ENCODE measurements around the gene ATP8B3.

ATP8B3 gene

GRCh38 chr19:1785310-1785709, 26.8 kb downstream of the ATP8B3 start:
- ChIA-PET POLR2A (no interaction called here), CTCF (interaction anchor here (0.6 to 1.8 kb wide), 3 partner anchors 10 to 41 kb away, joined by 3 to 5 read pairs (median 3); no protein-coding TSS in a partner anchor)
- Histone ChIP-seq H3K4me3 (ENCODE audit: low read depth, low read length) (no peak overlapping the region), H3K9me3 (ENCODE audit: control insufficient read depth, insufficient read depth, low read depth, low read length) (no peaks in the 10 kb centered on the region), H3K36me3 (ENCODE audit: control insufficient read depth in 2 of 2, insufficient read depth in 1 of 2, low read length in 2 of 2) (no peaks in the 10 kb centered on the region), H3K4me1 (ENCODE audit: control insufficient read depth, insufficient read depth, low read length) (no peaks in the 10 kb centered on the region), H3K27ac (ENCODE audit: extremely low read depth, low read depth, low read length) (no peak overlapping the region)
- no peak for TF ChIP-seq ZNF274 (IDR thresholded peaks at IDR 0.05; ENCODE audit: low read length)
- no peak for TF ChIP-seq ZNF274 (tag by site-specific recombination; IDR thresholded peaks at IDR 0.05; ENCODE audit: borderline replicate concordance)
- no peak for TF ChIP-seq ZNF513 (tag by site-specific recombination; IDR thresholded peaks at IDR 0.05)
- no peak for TF ChIP-seq GLIS1 (tag by site-specific recombination; IDR thresholded peaks at IDR 0.05)
- no peak for TF ChIP-seq SP2 (tag by site-specific recombination; IDR thresholded peaks at IDR 0.05)
- no peak for TF ChIP-seq ZIC2 (tag by site-specific recombination; IDR thresholded peaks at IDR 0.05)
- TF ChIP-seq TCF7L2 (IDR thresholded peaks at IDR 0.05; ENCODE audit: borderline replicate concordance, low read depth, low read length): no peak
- TF ChIP-seq ZNF670 (tag by site-specific recombination; IDR thresholded peaks at IDR 0.05; ENCODE audit: low read depth): no peak
- TF ChIP-seq ZNF169 (tag by site-specific recombination; IDR thresholded peaks at IDR 0.05): no peak
- TF ChIP-seq ZNF521 (tag by site-specific recombination; IDR thresholded peaks at IDR 0.05): no peak
- TF ChIP-seq ZNF426 (tag by site-specific recombination; IDR thresholded peaks at IDR 0.05): no peak
- TF ChIP-seq ZBTB6 (tag by site-specific recombination; IDR thresholded peaks at IDR 0.05): no peak
- TF ChIP-seq ZBTB1 (tag by site-specific recombination; IDR thresholded peaks at IDR 0.05): no peak
- TF ChIP-seq KLF1 (tag by site-specific recombination; IDR thresholded peaks at IDR 0.05): no peak
- no peak for TF ChIP-seq ZNF398 (tag by site-specific recombination; IDR thresholded peaks at IDR 0.05)
- TF ChIP-seq ZNF48 (tag by site-specific recombination; IDR thresholded peaks at IDR 0.05): no peak
- no peak for TF ChIP-seq ZBTB10 (tag by site-specific recombination; IDR thresholded peaks at IDR 0.05)
- no peak for TF ChIP-seq ZNF449 (tag by site-specific recombination; IDR thresholded peaks at IDR 0.05)
- no peak for TF ChIP-seq ZNF621 (tag by site-specific recombination; IDR thresholded peaks at IDR 0.05)
- no peak for TF ChIP-seq ZNF549 (tag by site-specific recombination; IDR thresholded peaks at IDR 0.05)
- no peak for TF ChIP-seq GLIS2 (tag by site-specific recombination; IDR thresholded peaks at IDR 0.05)

Data from HEK293 (cell line).